Spinal cord (tissue), 10 donors: ENCODE results near the gene CABYR. TPM values are rescaled to one million over a fixed set of nuclear protein-coding genes. Genes with fewer than 3 reads are reported as not detected.
"Not testable (repeated sequence)": the region's sequence is repeated elsewhere in the genome, so short reads cannot be mapped to it uniquely, and the experiment has no call there.

ENCODE experiments used
- DNase-seq, 6 donors: peaks; one replicate each; pipeline versions ENCODE4 v3.0.0 to v3.0.0-alpha.2; 2013 to 2015; ENCODE audit warnings: low spot score in 6 of 6, low read depth in 4 of 6
- H3K27ac ChIP-seq: one replicate; pipeline ENCODE4 v1.5.1; 2013; ENCODE audit warnings: low read depth, low read length, control low read depth
- H3K27me3 ChIP-seq: one replicate; pipeline ENCODE4 v1.6.1; 2013; ENCODE audit warnings: low read length; ENCODE audit not compliant: control insufficient read depth, insufficient read depth
- H3K36me3 ChIP-seq: one replicate; pipeline ENCODE4 v1.6.1; 2013; ENCODE audit warnings: low read length; ENCODE audit not compliant: control insufficient read depth, insufficient read depth
- H3K4me1 ChIP-seq: one replicate; pipeline ENCODE4 v1.6.1; 2013; ENCODE audit warnings: low read length; ENCODE audit not compliant: control insufficient read depth, insufficient read depth
- H3K4me3 ChIP-seq: one replicate; pipeline ENCODE4 v1.5.1; 2013; ENCODE audit warnings: low read depth, low read length, control low read depth
- H3K9me3 ChIP-seq: one replicate; pipeline ENCODE4 v1.6.1; 2013; ENCODE audit warnings: low read length; ENCODE audit not compliant: control insufficient read depth, insufficient read depth
- WGBS: methylation state at CpG from one replicate; pipeline ENCODE4 v1.1.5; 2013; ENCODE audit warnings: missing lambda C conversion rate; ENCODE audit not compliant: insufficient coverage; 5-methylcytosine and 5-hydroxymethylcytosine counted together
- polyA plus RNA-seq, 2 donors: library from polyadenylated mRNA; unstranded; fragments of 120-200 nt; gene quantifications; one replicate each; pipeline ENCODE4 v1.2.1, GENCODE V29; 2013; ENCODE audit not compliant: insufficient read length in 2 of 2
- total RNA-seq, 2 donors: library from RNA; depleted of rRNA in 1 of 2; stranded (reverse); fragments of 120-200 nt in 1 of 2; fragments of >200 nt in 1 of 2; gene quantifications; one replicate each; pipeline versions ENCODE4 v1.2.3 to v1.2.4, GENCODE V29; 2013 to 2014
- donor health status: healthy.

CABYR gene
- total and polyA plus RNA-seq, 4 donors: 9.1 to 30.3 (median 23.0) TPM

DNA sequence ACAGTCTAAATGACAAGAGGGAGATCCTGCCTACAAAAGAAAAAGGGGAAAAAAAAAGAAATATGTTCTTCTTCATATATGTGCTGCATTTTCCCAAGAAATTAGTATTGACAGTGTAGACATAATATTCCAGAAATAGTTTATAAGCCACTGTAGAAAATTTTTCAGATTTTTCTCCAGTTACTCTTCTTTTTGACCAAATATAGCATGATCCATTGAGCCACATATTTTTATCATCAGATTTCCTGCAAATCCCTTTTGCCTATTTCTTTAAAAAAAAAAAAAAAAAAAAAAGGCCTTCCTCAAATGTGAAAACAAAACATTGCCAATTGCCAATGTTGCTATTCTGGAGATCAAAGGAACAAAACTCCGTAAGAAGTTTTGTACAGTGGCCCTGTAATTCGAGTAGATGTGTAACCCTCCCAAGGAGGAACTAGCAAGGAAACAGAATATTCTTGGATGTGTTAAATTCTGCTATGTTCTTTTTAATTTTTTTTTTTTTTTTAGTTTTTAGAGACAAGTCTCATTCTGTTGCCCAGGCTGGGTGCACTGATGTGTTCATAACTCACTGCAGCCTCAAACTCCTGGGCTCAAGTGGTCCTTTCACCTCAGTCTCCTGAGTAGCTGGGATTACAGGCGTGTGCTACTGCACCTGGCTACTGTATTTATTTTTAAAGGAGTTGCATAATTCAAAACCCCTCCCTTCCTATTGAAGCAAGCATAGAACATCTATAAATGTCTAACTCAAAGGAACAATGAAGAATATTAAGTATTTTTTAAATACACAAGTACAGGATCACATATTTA is 12.5 kb upstream of the CABYR start:
- no peak for DNase-seq
- Histone ChIP-seq H3K4me3 (no peak overlapping the region), H3K9me3 (no peaks in the 10 kb centered on the region), H3K27me3 (no peaks in the 10 kb centered on the region), H3K36me3 (peaks cover 8% of the 10 kb centered on the region), H3K4me1 (no peaks in the 10 kb centered on the region), H3K27ac (no peak overlapping the region)
- WGBS: 71% methylated on average over 1 of the region's 3 CpGs

DNA sequence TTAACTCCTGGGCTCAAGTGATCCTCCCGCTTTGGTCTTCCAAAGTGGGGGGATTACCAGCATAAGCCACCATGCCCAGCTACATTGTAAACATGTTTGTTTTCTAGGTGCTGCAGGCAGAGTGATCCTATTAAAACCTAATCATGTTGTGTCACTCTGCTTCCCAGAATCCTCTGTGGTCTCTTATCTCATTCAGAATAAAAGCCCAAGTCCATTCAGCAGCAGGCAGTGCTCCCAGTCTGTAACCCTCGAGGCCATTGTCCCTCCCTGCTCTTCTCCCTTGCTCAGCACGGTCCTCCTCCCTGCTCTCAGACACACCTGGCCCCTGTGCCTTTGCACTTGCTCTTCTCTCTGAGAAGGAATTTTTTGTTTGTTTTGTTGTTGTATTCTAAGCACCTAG is 11.1 kb upstream of the CABYR start:
- H3K9me3 ChIP-seq: no peaks in the 10 kb centered on the region
- 100% methylated on average over 1 of the region's 3 CpGs for WGBS
- H3K4me3 ChIP-seq: no peak overlapping the region
- no peaks in the 10 kb centered on the region for H3K4me1 ChIP-seq
- H3K36me3 ChIP-seq: peaks cover 5% of the 10 kb centered on the region
- no peak for DNase-seq
- H3K27me3 ChIP-seq: no peaks in the 10 kb centered on the region
- no peak overlapping the region for H3K27ac ChIP-seq

DNA sequence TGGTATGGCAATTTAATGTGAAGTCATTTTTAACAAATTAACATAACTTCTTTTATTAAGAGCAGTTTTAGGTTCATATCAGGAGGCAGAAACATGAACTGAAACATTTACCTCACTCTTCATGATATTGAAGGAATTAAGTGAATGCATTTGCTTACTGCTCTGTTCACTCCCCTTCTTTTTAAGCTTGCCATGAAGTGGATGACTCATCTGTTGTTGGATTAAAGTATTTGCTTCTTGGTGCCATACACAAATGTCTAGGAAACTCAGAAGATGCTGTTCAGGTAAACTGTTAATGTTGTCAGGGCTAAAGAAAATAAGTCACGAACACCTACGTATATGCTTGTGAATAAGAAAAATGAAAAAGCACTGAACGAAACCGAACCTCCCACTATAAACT is 10.2 kb upstream of the CABYR start:
- Histone ChIP-seq H3K27ac (no peak overlapping the region), H3K27me3 (no peaks in the 10 kb centered on the region), H3K9me3 (no peaks in the 10 kb centered on the region), H3K36me3 (peaks cover 5% of the 10 kb centered on the region), H3K4me1 (no peaks in the 10 kb centered on the region), H3K4me3 (no peak overlapping the region)
- no peak for DNase-seq
- WGBS: no CpG with 5 or more reads among the region's 4 CpGs

DNA sequence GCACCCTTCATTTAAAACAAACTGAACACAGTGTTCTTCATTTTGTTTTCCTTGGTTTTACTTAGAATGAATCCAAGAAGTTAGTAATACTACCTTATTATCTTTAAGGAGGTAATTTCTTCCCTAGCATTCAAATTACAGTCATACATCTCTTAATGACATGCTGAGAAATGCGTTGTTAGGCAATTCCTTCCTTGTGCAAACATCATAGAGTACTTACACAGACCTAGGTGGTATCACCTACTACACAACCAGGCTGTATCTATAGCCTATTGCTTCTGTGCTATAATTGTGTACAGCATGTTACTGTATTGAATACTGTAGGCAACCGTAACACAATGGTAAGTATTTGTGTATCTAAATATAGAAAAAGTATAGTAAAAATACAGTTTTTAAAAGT is 8.4 kb upstream of the CABYR start:
- H3K4me3 ChIP-seq: no peak overlapping the region
- DNase-seq: no peak
- WGBS: no CpG with 5 or more reads among the region's 2 CpGs
- no peaks in the 10 kb centered on the region for H3K4me1 ChIP-seq
- H3K36me3 ChIP-seq: peaks cover 5% of the 10 kb centered on the region
- no peak overlapping the region for H3K27ac ChIP-seq
- no peaks in the 10 kb centered on the region for H3K9me3 ChIP-seq
- H3K27me3 ChIP-seq: no peaks in the 10 kb centered on the region

DNA sequence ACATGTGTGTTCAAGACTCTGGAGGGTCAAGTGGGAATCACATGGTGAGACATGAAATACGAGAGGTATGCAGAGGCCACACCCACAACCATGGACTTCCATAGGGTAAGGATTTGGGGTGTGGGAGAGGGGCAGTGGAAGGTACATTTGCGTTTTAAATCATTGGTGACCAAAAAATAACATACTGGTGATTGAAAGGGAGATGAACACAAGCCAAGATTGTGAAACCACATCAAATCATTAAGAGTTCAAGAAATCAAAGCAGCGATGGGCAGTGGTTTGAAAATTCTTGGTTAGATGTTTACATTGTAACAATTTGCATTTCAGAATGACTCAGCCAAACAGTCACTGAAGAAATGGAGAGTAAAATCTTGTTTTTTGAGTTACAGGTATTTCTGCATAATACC is 1.9 kb upstream of the CABYR start:
- Histone ChIP-seq H3K4me1 (peaks cover 11% of the 10 kb centered on the region), H3K9me3 (no peaks in the 10 kb centered on the region), H3K27ac (no peak overlapping the region), H3K36me3 (no peaks in the 10 kb centered on the region), H3K4me3 (no peak overlapping the region), H3K27me3 (no peaks in the 10 kb centered on the region)
- WGBS: no CpG with 5 or more reads among the region's 3 CpGs
- no peak for DNase-seq

DNA sequence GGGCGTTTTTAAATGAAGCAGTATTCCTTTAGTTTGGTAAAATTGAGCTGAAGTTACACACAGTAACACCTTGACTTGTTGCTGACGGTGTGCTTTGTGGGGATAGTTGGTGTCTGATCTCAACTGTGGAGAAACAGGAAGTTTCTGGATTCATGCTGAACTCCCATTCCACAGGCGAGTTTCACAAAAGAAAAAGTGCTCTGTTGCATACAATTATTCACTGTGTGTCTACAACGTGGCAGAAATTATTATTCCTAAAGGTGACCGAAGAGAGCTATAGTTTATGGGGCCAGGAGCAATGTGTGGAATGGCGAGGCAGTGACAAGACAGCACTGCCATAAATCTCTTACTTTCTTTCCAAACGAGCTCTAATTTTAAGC is 463 bp upstream of the CABYR start:
- Histone ChIP-seq H3K9me3 (no peaks in the 10 kb centered on the region), H3K36me3 (no peaks in the 10 kb centered on the region), H3K4me1 (peaks cover 11% of the 10 kb centered on the region), H3K4me3 (peak overlapping the region; percentile 71), H3K27ac (peak overlapping the region; percentile 65), H3K27me3 (no peaks in the 10 kb centered on the region)
- WGBS: 47% methylated on average over 3 of the region's 7 CpGs
- no peak for DNase-seq

DNA sequence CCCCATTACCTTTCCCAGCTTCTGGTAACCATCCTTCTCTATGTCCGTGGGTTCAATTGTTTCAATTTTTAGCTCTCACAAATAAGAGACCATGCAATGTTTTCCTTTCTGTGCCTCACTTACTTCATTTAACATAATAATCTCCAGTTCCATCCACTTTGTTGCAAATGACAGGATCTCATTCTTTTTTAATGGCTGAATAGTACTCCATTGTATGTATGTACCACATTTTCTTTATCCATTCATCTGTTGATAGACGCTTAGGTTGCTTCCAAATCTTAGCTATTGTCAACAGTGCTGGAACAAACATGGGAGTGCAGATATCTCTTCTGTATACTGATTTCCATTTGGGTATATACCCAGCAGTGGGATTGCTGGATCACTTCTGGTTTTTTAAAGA is 1.8 kb downstream of the CABYR start:
- Histone ChIP-seq H3K9me3 (no peaks in the 10 kb centered on the region), H3K27ac (no peak overlapping the region)
- 89% methylated on average over 1 of the region's 2 CpGs for WGBS

DNA sequence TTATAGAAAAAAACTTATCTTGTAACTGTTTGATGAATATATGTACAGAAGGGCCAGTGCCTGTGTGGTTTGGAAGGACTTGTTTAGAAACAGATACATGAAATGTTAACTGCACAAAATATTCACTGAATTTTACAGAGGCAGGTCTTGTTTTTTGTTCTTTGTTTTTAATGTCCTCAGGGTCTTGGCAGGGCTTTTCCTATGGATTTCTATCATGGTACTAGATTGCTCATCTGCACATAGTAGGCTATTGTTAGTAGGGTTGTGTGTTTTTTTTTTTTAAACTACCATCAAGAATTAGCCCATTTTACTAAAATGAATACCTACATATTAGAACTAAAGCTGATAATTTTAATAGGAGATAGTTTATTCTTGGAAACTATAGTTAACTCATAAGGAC is 3.5 kb downstream of the CABYR start:
- no peaks in the 10 kb centered on the region for H3K27me3 ChIP-seq
- no peaks in the 10 kb centered on the region for H3K9me3 ChIP-seq
- peaks cover 11% of the 10 kb centered on the region for H3K4me1 ChIP-seq
- H3K36me3 ChIP-seq: no peaks in the 10 kb centered on the region
- no peak overlapping the region for H3K4me3 ChIP-seq
- no peak for DNase-seq
- H3K27ac ChIP-seq: no peak overlapping the region

More for the DNA sequence above, 1.8 kb downstream of the CABYR start:
- Histone ChIP-seq H3K27me3 (no peaks in the 10 kb centered on the region), H3K4me3 (no peak overlapping the region), H3K36me3 (no peaks in the 10 kb centered on the region), H3K4me1 (peaks cover 11% of the 10 kb centered on the region)
- DNase-seq: no peak

DNA sequence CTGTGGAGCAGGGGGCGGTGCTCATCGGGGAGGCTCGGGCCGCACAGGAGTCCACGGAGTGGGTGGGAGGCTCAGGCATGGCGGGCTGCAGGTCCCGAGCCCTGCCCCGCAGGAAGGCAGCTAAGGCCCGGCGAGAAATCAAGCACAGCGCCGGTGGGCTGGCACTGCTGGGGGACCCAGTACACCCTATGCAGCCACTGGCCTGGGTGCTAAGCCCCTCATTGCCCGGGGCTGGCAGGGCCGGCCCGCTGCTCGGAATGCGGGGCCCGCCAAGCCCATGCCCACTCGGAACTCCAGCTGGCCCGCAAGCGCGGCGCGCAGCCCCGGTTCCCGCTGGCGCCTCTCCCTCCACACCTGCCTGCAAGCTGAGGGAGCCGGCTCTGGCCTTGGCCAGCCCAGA is 10.7 kb downstream of the CABYR start:
- not testable (repeated sequence) for H3K36me3 ChIP-seq, H3K4me3 ChIP-seq, H3K9me3 ChIP-seq, H3K4me1 ChIP-seq, DNase-seq, H3K27ac ChIP-seq, H3K27me3 ChIP-seq
- 98% methylated on average over 24 of the region's 28 CpGs for WGBS

DNA sequence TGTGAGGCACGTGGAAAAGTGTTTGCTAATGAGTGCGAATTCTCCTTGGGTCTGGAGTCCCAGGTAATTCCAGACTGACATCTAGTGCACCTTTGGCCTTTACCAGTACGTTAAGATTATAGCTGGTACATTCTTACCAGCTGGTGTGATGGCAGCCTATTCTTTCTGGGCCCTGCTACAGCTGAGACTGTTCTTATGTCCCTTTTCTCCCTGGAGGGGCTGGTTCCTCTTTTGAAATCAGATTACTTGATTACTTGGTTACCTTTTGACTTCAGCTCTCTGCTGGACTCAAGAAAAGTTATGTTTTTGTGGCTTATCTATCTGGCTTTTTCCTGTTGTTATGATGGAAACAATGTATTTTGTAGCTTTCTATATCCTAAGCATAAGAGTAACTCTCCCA is 14.5 kb downstream of the CABYR start:
- H3K4me1 ChIP-seq: no peaks in the 10 kb centered on the region
- WGBS: 90% methylated on average over 3 of the region's 3 CpGs
- no peaks in the 10 kb centered on the region for H3K27me3 ChIP-seq
- H3K36me3 ChIP-seq: peaks cover 7% of the 10 kb centered on the region
- H3K27ac ChIP-seq: no peak overlapping the region
- no peak for DNase-seq
- H3K4me3 ChIP-seq: no peak overlapping the region
- no peaks in the 10 kb centered on the region for H3K9me3 ChIP-seq
